ENCODE results near the gene SLC13A1.

GRCh38 chr7:123114288-123114687 is 85.5 kb downstream of the SLC13A1 start:
- TF ChIP-seq POLR2A (IDR thresholded peaks at IDR 0.05): no peak
- TF ChIP-seq CTCF (IDR thresholded peaks at IDR 0.05): no peak

Data from lower leg skin (tissue), 3 donors.